HL-60/S4 (cell line): ENCODE measurements around the gene EIF5A.

Experiments used
- in situ Hi-C: fragments of 300-500 bp; cut with MboI; formaldehyde crosslinking; loops from 2 replicates; pipeline ENCODE4 v1.14.3; 2022; ENCODE audit warnings: low sequenced_read_pairs

Gene EIF5A

GRCh38 chr17:7306911-7307685 lies at the start of gene EIF5A:
EIF5A (plus strand) TSS chr17:7307628; CDS start chr17:7309636, 2,008 bp downstream.
- in situ Hi-C loops, result no loop called here

DNA sequence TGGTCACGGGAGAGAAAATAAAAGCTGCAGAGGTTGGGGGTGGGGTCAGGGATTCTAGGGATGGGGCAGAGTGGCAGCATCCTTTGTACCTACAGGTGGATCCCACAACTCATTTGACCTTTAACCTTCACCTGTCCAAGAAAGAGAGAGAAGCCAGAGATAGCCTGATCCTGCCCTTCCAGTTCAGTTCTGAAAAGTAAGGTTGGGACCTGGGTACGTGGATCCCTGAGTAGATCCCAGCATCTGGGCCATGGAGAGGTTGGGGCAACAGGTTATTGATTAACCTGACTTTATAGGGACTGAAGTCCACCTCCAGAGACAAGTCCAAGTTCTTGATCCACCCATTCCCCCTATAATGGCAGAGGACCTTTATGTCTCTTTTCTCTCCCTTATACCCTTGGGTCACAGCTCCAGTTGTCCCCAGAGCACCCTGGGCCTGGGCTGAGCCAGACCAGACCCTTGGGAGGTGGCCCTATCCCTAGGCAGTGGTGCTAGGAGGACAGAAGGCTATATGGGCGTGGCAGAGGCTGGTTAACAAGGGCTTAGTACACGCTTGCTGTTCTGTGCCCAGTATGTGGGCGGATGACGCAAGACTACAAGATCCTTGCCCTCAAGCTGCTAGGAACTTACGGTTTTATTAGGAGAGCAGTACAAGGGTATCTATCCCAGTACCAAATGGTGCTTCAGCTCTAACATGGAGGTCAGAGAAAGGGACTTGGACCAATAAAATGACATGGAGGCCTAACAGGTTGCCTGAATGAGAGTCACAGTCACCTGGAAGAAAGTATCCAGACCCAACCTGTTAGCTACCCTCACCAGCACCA lies 48.5 kb upstream of the EIF5A start:
- in situ Hi-C loops, result no loop called here

GRCh38 chr17:7259555-7259889 lies 47.9 kb upstream of the EIF5A start:
- in situ Hi-C loops, result no loop called here

DNA sequence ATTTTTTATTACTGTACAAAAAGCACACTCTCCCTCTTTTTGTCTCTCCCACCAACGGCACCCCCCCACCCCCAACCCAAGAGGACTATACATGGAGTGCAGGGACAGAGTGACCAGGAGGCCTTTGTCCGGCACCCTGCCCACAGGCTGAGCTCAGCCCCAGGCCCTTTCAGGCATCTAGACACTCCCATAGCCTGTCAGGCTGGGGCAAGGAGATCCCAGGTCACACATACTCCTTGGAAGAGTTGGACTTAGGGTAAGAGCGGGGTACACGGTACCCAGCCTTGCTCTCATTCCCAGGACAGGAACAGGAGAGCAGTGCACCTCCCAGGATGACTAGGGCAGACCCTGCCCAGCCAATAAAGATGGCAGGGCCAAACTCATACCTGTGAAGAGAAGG lies 47.3 kb upstream of the EIF5A start:
- in situ Hi-C loops, result no loop called here

DNA sequence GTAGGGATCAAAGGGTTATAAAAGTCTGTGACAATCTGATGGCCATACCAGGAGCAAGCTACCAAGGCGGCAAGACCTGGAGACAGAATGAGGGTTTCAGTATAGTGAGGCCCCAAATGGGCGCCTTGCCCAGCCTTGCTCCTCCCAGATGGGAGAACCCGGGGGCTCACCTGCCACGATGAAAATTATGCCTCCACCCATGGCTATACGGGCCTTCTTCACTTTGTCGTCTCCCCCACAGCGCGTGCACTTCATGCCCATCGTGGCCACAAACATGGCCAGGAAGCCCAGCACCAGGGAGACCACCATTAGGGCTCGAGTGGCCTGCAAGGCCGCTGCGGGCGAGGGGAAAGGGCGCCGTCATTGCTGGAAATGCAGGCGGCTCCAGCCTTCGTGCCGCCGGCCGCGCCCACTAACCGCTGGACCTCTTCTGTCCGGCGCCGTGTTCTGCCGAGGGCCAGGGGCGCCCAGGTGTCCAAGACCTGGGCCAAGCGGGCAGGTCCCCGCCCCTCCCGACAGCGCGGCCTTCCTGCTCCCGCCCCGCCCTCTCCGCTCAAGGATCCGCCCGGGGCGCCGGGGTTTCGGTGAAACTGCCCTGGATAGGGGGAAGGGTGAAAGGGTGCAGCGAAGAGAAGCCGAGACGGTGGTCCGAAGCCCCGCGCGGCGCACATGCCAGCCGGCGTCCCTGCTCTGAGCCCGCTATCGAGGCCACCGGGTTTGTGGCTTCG lies 46.6 kb upstream of the EIF5A start:
- in situ Hi-C loops, result no loop called here

- in situ Hi-C loops, result no loop called here
These were observed 45.8 kb upstream of the EIF5A start for GRCh38 chr17:7261379-7262191.

- in situ Hi-C loops, result no loop called here
These were observed 45.1 kb upstream of the EIF5A start, which contains the start of gene CLDN7 for GRCh38 chr17:7262192-7262934. CLDN7 (minus strand) TSS chr17:7262478; CDS start chr17:7262043, 435 bp downstream.

DNA sequence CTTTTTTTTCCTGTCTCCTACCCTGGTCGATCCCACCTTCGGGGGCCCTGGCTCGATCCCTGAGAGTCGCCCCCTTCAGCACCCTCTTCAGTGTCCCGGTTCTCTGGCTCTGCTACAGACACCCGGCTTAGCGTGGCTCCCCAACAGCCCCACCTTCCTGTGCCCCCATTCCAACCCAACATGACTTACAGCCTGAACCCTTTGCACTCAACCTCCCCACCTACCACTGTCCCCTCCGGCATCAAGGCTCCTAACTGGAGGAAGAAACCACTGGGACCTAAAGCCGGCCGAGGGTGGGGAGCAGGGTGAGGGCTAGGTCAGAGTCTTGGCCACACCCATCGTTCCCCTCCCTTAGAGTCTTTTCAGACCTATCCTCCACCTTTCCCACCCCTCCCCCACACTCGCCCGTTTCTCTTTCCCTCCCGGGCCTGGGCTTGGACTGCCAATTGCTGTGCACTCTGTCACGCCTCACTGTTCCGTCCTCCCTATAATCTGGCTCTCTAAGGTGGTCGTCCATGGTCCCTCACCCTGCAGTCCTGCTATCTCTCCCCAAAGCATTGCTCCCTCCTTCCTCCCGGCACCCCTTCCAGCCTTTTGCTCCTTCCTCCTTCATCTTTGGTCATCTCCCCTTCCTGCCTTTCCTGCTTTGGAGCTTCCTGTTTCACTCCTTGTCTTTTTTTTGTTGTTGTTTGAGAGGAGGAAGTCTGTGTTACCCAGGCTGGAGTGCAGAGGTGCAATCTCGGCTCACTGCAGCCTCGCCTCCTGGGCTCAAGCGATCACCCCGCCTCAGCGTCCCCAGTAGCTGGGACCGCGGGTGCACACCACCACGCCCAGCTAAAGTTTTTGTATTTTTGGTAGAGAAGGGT lies 44.3 kb upstream of the EIF5A start:
- in situ Hi-C loops, result no loop called here

GRCh38 chr17:7263801-7264078 lies 43.7 kb upstream of the EIF5A start:
- in situ Hi-C loops, result no loop called here

GRCh38 chr17:7266784-7267183 lies 40.6 kb upstream of the EIF5A start:
- in situ Hi-C loops, result no loop called here

DNA sequence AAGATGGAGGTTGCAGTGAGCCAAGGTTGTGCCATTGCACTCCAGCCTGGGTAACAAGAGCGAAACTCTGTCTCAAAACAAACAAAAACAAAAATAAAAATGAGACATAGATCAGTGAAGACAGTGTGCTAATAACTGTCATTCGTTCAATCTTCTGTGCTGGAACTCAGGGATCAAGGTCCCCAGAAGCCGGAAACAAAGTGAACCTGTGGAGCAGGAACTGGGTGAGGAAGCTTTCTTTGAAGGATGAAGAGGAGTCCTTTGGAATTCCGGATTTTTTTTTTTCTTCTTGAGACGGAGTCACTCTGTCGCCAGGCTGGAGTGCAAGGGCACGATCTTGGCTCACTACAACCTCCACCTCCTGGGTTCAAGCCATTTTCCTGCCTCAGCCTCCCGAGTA lies 28.0 kb upstream of the EIF5A start:
- in situ Hi-C loops, result no loop called here

- in situ Hi-C loops, result no loop called here
These were observed 26.8 kb upstream of the EIF5A start for GRCh38 chr17:7280519-7281073.

- in situ Hi-C loops, result no loop called here
These were observed 26.1 kb upstream of the EIF5A start, which contains the start of gene SLC2A4 for GRCh38 chr17:7281074-7281952. SLC2A4 (plus strand) TSS chr17:7281718; CDS start chr17:7281935, 217 bp downstream.

DNA sequence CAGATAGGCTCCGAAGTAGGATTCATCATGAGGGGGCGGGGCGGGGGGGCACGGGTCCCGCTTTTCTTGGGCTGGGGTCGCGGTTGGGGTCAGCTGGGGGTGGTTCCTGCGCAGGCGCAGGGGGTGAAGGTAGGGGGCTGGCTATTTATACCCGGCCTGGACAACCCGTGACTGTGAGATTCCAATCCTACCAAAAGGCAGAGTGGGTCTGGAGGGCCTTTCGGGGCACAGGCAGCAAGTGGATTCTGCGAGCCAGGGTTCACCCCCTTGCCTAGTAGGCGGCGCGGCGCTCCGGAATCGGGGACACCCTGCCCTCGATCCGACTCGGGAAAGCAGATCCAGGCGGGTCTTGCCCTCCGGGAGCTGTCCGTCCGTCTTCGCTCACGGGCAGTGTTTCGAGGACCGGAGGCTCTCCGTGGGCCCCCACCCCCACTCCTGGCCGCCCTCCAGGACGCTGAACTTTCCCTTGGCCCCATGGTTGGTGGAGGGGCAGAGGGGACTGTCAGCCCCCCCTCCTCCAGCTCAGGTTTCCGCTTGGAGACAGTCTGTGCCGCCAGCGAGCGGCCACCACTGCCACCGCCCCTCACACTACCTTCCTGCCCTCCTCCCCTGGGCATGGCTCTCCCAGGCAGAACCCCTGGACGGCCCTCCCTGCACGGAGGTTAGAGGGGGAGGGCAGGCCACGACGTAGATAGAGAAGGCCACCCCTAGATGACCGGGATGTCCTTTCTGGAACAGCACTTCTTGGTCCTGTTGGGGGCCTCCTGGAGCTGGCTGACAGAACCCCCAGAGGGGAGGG lies 25.3 kb upstream of the EIF5A start:
- in situ Hi-C loops, result no loop called here

GRCh38 chr17:7282752-7283321 lies 24.6 kb upstream of the EIF5A start:
- in situ Hi-C loops, result no loop called here

GRCh38 chr17:7283471-7284216 lies 23.8 kb upstream of the EIF5A start:
- in situ Hi-C loops, result no loop called here
